NCI-H146 treated with DMSO at 0.1 percent for 48 hours (cell line): ENCODE data around the gene CDK13.
"Not testable (repeated sequence)": the region's sequence is repeated elsewhere in the genome, so short reads cannot be mapped to it uniquely, and the experiment has no call there.

Source experiments
- DNase-seq: peaks from one replicate; lab custom pipeline; 2025; ENCODE audit not compliant: unreplicated experiment; lab: John Stamatoyannopoulos, UW

Gene CDK13

GRCh38 chr7:40145596-40146130, 195.6 kb downstream of the CDK13 start:
- DNase-seq, result not testable (repeated sequence)

- DNase-seq, result no peak
These were observed 197.6 kb downstream of the CDK13 start for GRCh38 chr7:40147371-40148246.

- DNase-seq, result not testable (repeated sequence)
These were observed 198.2 kb downstream of the CDK13 start for GRCh38 chr7:40148247-40148580.

- no peak for DNase-seq
These were observed 198.6 kb downstream of the CDK13 start for GRCh38 chr7:40148671-40149070.
